B cell (primary cell): ENCODE data around the gene IL25.

Experiments
- CTCF ChIP-seq: fragments of 200-600 bp; IDR thresholded peaks from one replicate; pipeline ENCODE4 v1.8.0; 2022; ENCODE audit warnings: antibody characterized with exemption, mild to moderate bottlenecking
- EZH2 ChIP-seq: IDR thresholded peaks from 2 replicates; pipeline ENCODE4 v1.6.1; 2012; ENCODE audit warnings: borderline replicate concordance, low read depth, mild to moderate bottlenecking, moderate library complexity, low read length; ENCODE audit not compliant: insufficient read depth, poor library complexity, severe bottlenecking

- no peak for TF ChIP-seq CTCF
- TF ChIP-seq EZH2 = no peak
These were observed 29.9 kb downstream of the IL25 start for GRCh38 chr14:23402296-23403138.
